Ishikawa (cell line): Measurements from ENCODE around the gene VRK2.

ENCODE experiments used
- CEBPB ChIP-seq: IDR thresholded peaks from 2 replicates; pipeline ENCODE4 v1.6.1; 2012
- CREB1 ChIP-seq: IDR thresholded peaks from 2 replicates; pipeline ENCODE4 v1.6.1; 2012; ENCODE audit warnings: low read depth
- EGR1 ChIP-seq: IDR thresholded peaks from 2 replicates; pipeline ENCODE4 v1.6.1; 2012
- EP300 ChIP-seq: IDR thresholded peaks from 2 replicates; pipeline ENCODE4 v1.6.1; 2012; ENCODE audit warnings: borderline replicate concordance
- FOXM1 ChIP-seq: IDR thresholded peaks from 2 replicates; pipeline ENCODE4 v1.6.1; 2012; ENCODE audit warnings: low read depth, borderline replicate concordance
- NFIC ChIP-seq: IDR thresholded peaks from 2 replicates; pipeline ENCODE4 v1.6.1; 2012
- TAF1 ChIP-seq: IDR thresholded peaks from 2 replicates; pipeline ENCODE4 v1.6.1; 2012; ENCODE audit warnings: low read depth, mild to moderate bottlenecking
- TEAD4 ChIP-seq: IDR thresholded peaks from 2 replicates; pipeline ENCODE4 v1.6.1; 2012
- YY1 ChIP-seq: IDR thresholded peaks from 2 replicates; pipeline ENCODE4 v1.6.1; 2012; ENCODE audit warnings: low read depth
- ZBTB7A ChIP-seq: IDR thresholded peaks from 2 replicates; pipeline ENCODE4 v1.6.1; 2012; ENCODE audit warnings: low read depth
- TF ChIP-seq, protein P1 (sequence below): IDR thresholded peaks from 2 replicates; pipeline ENCODE4 v1.6.1; 2012

DNA sequence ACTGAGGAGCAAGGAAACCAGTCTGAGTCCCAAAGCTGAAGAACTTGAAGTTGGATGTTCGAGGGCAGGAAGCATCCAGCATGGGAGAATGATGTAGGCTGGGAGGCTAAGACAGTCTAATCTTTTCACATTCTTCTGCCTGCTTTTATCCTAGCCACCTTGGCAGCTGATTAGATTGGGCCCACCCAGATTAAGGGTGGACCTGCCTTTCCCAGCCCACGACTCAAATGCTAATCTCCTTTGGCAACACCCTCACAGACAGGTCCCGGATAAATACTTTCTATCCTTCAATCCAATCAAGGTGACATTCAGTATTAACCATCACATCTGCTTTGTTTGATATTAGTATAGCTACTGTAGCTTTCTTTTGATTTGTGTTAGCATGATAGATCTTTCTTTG is 27.1 kb downstream of the VRK2 start:
- TF ChIP-seq NFIC = no peak
- TF ChIP-seq EP300 = no peak
- TF ChIP-seq, protein P1, sequence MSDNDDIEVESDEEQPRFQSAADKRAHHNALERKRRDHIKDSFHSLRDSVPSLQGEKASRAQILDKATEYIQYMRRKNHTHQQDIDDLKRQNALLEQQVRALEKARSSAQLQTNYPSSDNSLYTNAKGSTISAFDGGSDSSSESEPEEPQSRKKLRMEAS = no peak
- TF ChIP-seq TEAD4 = no peak
- TF ChIP-seq ZBTB7A = no peak
- no peak for TF ChIP-seq FOXM1
- TF ChIP-seq TAF1 = no peak
- TF ChIP-seq CEBPB = no peak
- no peak for TF ChIP-seq EGR1
- TF ChIP-seq CREB1 = no peak
- no peak for TF ChIP-seq YY1
